Measurements from ENCODE around the gene TGFBR3.
"Not testable (repeated sequence)": the region's sequence is repeated elsewhere in the genome, so short reads cannot be mapped to it uniquely, and the experiment has no call there.

Gene TGFBR3

GRCh38 chr1:91850708-91851107 is 35.2 kb downstream of the TGFBR3 start:
- no peak for DNase-seq (ENCODE audit: low read depth in 2 of 2)

GRCh38 chr1:91847851-91848250 is 38.1 kb downstream of the TGFBR3 start:
- no peak for DNase-seq (ENCODE audit: low read depth in 2 of 2)

GRCh38 chr1:91846639-91847013 is 39.3 kb downstream of the TGFBR3 start:
- DNase-seq (ENCODE audit: low read depth in 2 of 2): no peak

GRCh38 chr1:91846007-91846638 is 39.8 kb downstream of the TGFBR3 start:
- DNase-seq (ENCODE audit: low read depth in 2 of 2): no peak

GRCh38 chr1:91844862-91845528 is 41.0 kb downstream of the TGFBR3 start:
- DNase-seq (ENCODE audit: low read depth in 2 of 2): no peak

- no peak for DNase-seq (ENCODE audit: low read depth in 2 of 2)
Observed at GRCh38 chr1:91843843-91844242, 42.1 kb downstream of the TGFBR3 start.

GRCh38 chr1:91842563-91842962 is 43.4 kb downstream of the TGFBR3 start:
- no peak for DNase-seq (ENCODE audit: low read depth in 2 of 2)

GRCh38 chr1:91842056-91842455 is 43.9 kb downstream of the TGFBR3 start:
- no peak for DNase-seq (ENCODE audit: low read depth in 2 of 2)

GRCh38 chr1:91840276-91840675 is 45.7 kb downstream of the TGFBR3 start:
- DNase-seq (ENCODE audit: low read depth in 2 of 2): not testable (repeated sequence)

GRCh38 chr1:91836331-91837040 is 49.5 kb downstream of the TGFBR3 start:
- DNase-seq (ENCODE audit: low read depth in 2 of 2): no peak

GRCh38 chr1:91835087-91835521 is 50.8 kb downstream of the TGFBR3 start:
- no peak for DNase-seq (ENCODE audit: low read depth in 2 of 2)

GRCh38 chr1:91834549-91834948 is 51.4 kb downstream of the TGFBR3 start:
- DNase-seq (ENCODE audit: low read depth in 2 of 2): not testable (repeated sequence)

- DNase-seq (ENCODE audit: low read depth in 2 of 2): no peak
Observed at GRCh38 chr1:91833946-91834345, 52.0 kb downstream of the TGFBR3 start.

GRCh38 chr1:91831132-91831930 is 54.6 kb downstream of the TGFBR3 start:
- no peak for DNase-seq (ENCODE audit: low read depth in 2 of 2)

GRCh38 chr1:91830242-91831131 is 55.5 kb downstream of the TGFBR3 start:
- no peak for DNase-seq (ENCODE audit: low read depth in 2 of 2)

- DNase-seq (ENCODE audit: low read depth in 2 of 2): no peak
Observed at GRCh38 chr1:91829293-91830153, 56.4 kb downstream of the TGFBR3 start.

- DNase-seq (ENCODE audit: low read depth in 2 of 2): no peak
Observed at GRCh38 chr1:91828583-91829281, 57.2 kb downstream of the TGFBR3 start.

- no peak for DNase-seq (ENCODE audit: low read depth in 2 of 2)
Observed at GRCh38 chr1:91827459-91828321, 58.3 kb downstream of the TGFBR3 start.

GRCh38 chr1:91827087-91827458 is 58.9 kb downstream of the TGFBR3 start:
- DNase-seq (ENCODE audit: low read depth in 2 of 2): no peak
